ENCODE results near the gene ABO.

DNA sequence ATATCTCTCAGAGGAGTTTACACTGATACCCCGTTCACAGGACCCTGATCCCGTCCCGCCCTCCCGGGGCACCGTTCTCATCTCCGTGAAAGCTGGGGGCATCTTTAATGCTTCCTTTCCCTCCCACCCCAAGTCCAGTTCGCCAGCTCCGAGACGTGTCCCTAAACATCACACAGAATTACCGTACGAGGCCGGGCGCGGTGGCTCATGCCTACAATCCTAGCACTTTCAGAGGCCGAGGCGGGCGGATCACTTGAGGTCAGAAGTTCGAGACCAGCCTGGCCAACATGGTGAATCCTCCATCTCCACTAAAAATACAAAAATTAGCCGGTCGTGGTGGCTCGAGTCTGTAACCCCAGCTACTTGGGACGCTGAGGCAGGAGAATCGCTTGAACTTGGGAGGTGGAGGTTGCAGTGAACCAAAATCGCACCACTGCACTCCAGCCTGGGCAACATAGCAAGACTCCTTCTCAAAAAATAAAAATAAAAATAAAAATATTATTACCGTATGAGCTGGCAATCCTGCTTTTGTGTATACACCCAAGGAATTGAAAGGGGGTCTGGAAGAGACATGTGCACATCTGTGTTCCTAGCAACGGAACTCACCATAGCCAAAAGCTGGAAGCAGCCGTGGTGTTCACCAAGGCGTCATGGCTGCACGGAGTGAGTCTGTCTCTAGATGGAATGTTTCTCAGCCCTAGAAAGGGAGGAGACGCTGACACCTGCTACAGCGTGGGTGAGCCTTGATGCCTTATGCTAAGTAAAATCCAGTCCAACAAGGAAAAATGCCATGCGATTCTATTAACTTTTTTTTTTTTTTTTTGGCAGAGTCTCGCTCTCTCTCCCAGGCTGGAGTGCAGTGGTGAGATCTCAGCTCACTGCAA, 1.2 kb upstream of the ABO start:
- no peak for TF ChIP-seq POLR2A (IDR thresholded peaks at IDR 0.05)
- no peak for TF ChIP-seq CTCF (IDR thresholded peaks at IDR 0.05)
